ENCODE data around the gene SULF2.
A peak's percentile ranks its signal among the peaks of the same experiment; 100 is the strongest.
"Not testable (repeated sequence)": the region's sequence is repeated elsewhere in the genome, so short reads cannot be mapped to it uniquely, and the experiment has no call there.

The SULF2 gene

DNA sequence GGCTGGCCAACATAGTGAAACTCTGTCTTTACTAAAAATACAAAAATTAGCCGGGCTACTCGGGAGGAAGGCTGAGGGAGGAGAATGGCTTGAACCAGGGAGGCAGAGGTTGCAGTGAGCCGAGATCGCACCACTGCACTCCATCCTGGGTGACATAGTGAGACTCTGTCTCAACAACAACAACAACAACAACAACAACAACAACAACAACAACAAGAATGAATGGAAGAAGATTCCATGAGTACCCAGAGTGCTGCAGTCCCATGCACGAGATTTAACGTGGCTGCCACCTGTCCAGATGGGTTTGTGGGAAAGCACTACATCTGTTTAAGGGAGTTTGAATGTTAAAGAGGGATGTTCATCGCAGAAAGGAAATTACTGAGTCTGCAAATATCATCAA is 19.7 kb upstream of the SULF2 start:
- not testable (repeated sequence) for DNase-seq (ENCODE audit: low spot score)

GRCh38 chr20:47804224-47804825 is 19.0 kb upstream of the SULF2 start:
- not testable (repeated sequence) for DNase-seq (ENCODE audit: low spot score)

- DNase-seq (ENCODE audit: low spot score): no peak
These were observed 17.7 kb upstream of the SULF2 start for GRCh38 chr20:47802975-47803374.

DNA sequence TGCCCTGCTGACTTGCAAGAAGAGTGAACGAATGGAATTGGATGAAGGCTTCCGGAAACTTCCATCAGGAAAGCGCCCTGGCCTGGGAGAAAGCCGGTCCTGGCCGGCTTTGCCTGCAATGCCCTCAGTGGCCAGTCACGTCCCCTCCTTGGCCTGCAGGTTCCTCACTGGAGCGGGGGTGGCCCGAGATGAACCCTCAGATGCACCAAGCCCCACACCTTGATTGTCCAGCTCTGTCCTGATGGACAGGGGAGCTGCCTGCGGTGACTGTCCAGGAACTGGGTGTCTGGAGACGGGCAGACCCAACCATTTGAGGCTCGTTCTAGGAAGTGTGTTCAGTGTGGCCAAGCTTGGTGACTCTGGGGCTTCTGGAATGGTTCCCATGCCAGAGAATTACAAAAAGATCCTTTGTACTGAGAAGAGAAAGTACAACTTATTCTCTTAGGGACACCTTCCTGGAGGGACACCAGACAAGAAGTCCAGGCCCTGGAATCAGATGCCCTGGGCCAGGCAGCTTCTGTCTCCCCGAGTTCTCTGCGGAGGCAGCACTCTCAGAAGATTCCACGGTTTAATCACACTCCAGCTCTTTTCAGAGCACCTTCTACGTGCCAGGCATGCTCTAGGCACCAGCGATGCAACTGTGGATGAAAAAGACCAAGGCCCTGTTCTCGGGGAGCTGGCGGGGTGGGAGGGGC is 17.1 kb upstream of the SULF2 start:
- DNase-seq (ENCODE audit: low spot score): no peak

GRCh38 chr20:47801759-47802158 is 16.5 kb upstream of the SULF2 start:
- no peak for DNase-seq (ENCODE audit: low spot score)

DNA sequence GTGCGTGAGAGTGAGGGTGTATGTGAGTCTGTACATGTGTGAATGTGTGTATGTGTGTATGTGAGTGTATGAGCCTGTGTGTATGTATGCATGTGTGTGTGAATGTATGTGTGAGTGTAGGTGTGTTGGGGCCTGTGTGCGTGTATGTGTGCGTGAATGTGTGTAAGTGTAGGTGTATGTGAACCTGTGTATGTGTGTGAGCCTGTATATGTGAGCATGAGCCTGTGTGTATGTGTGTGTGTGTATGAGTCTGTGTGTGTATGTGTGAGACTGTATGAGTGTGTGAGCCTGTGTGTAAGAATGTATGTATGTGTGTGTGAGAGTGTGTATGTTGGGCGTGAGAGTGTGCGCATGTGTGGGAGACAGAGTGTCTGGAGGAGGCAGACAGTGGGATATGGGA is 15.8 kb upstream of the SULF2 start:
- DNase-seq (ENCODE audit: low spot score): no peak

- no peak for DNase-seq (ENCODE audit: low spot score)
These were observed 15.3 kb upstream of the SULF2 start for GRCh38 chr20:47800623-47801022.

- DNase-seq (ENCODE audit: low spot score): no peak
These were observed 13.9 kb upstream of the SULF2 start for GRCh38 chr20:47799116-47799715.

DNA sequence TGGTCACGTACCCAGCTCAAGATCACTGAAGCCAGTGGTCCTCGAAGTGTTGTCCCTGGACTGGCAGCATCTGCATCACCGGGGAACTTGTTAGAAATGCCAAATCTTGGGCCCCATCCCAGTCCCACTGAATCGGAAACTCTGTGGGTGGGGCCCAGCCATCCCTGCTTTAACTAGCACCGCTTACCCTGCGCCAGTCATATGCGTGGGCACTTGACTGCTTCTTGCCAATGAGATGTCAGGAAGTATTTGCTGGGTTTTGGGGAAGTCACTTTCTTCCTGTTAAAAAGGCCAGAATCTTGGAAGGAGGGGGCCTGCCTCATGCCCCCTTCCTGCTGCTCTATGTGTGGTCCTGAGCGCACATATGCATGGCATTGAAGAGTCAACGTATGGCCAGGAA is 11.7 kb upstream of the SULF2 start:
- DNase-seq (ENCODE audit: low spot score): no peak

- no peak for DNase-seq (ENCODE audit: low spot score)
These were observed 10.1 kb upstream of the SULF2 start for GRCh38 chr20:47795214-47795907.

GRCh38 chr20:47794264-47794663 is 9.0 kb upstream of the SULF2 start:
- DNase-seq (ENCODE audit: low spot score): not testable (repeated sequence)

DNA sequence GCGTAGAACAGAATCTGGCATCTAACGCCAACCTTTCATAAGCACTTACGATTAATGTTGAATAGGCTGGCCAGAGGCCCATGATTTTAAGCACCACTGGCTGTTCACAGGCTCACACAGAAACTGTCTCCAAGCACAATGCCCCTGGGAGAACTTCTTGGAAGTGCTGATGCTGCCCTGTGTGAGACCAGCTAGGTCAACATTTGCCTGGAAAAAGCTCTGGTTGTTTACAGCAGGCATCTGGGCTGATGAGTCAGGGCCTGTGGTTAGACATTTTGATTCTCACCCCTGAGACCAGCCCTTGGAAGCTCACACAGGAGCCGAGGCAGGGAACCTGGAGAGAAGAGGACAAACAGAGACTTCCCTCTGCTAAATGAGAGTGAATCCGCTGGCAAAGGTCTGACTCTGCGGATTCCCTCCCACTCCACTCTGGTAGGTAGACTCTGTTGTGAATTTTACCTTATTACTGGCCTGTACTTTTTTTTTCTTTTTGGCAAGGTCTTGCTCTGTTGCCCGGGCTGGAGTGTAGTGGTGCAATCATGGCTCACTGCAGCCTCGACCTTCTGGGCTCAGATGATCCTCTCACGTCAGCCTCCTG is 6.8 kb upstream of the SULF2 start:
- DNase-seq (ENCODE audit: low spot score): no peak

DNA sequence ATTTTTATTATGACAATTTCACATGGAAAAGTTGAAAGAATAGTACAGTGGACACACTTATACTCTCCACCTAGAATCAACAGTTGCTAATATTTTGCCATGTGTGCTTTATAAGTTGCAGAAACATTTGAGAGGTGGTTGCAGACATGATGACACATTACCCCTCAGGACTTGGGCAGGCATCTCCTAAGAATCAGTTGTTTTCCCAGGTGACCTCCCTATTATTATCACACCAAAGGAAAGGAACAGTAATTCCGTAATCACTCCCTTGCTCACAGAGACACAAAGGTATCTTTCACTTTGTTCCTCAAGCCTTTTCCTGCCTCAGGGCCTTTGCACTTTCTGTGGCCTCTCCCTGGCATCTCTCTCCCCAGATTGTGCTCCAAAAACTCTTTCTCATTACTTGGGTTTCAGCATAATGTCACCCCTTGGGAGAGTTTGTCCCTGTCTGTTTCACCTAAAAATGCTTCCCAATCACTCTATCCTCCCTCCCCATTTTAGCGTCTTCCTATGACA is 5.9 kb upstream of the SULF2 start:
- DNase-seq (ENCODE audit: low spot score): no peak

DNA sequence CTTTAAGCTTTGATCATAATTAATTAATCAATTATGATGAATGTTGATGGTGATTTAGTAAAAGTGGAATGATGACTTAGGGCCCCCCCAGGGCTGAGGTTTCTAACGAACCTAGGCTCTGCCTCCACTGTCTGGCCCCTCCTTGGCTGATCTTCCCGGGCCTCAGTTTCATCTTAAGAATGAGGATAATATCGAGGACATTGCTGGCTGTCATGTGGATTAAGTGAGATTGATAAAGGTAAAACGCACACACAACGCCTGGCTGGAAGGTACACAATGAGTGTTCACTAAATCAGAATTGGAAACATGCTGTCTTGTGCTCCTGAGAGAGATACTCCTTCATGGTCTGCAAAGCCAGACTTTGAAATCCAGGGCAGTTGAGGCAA is 5.3 kb upstream of the SULF2 start:
- no peak for DNase-seq (ENCODE audit: low spot score)

- DNase-seq (ENCODE audit: low spot score): no peak
These were observed 4.7 kb upstream of the SULF2 start for GRCh38 chr20:47789764-47790579.

GRCh38 chr20:47789081-47789763 is 3.9 kb upstream of the SULF2 start:
- no peak for DNase-seq (ENCODE audit: low spot score)

- DNase-seq (ENCODE audit: low spot score): no peak
These were observed 3.4 kb upstream of the SULF2 start for GRCh38 chr20:47788741-47789080.

- DNase-seq (ENCODE audit: low spot score): no peak
These were observed 1.5 kb upstream of the SULF2 start for GRCh38 chr20:47786765-47787107.

GRCh38 chr20:47785854-47786764 is 828 bp upstream of the SULF2 start:
- DNase-seq (ENCODE audit: low spot score): peak; percentile 85
